Breast epithelium (tissue), 4 donors: Measurements from ENCODE around the gene ATP5PF. TPM values are rescaled to one million over a fixed set of nuclear protein-coding genes. Genes with fewer than 3 reads are reported as not detected.

Experiments used
- DNase-seq, 2 donors: peaks; one replicate each; pipeline ENCODE4 v3.0.0-alpha.2; 2019; ENCODE audit warnings: low spot score in 2 of 2
- H3K27ac ChIP-seq, 2 donors: fragments of 200-600 bp; sonication (generic) in 1 of 2; one replicate each; pipeline ENCODE4 v1.5.1; 2016 to 2019; ENCODE audit warnings: mild to moderate bottlenecking in 1 of 2
- H3K27me3 ChIP-seq, 2 donors: fragments of 200-600 bp; sonication (generic) in 1 of 2; one replicate each; pipeline versions ENCODE4 v1.5.1 to v1.6.0; 2017 to 2019; ENCODE audit warnings: control low read depth in 1 of 2, mild to moderate bottlenecking in 1 of 2
- H3K36me3 ChIP-seq: fragments of 200-600 bp; one replicate; pipeline ENCODE4 v1.5.1; 2019
- H3K4me1 ChIP-seq, 2 donors: fragments of 200-600 bp; sonication (generic); one replicate each; pipeline ENCODE4 v1.5.1; 2016 to 2019; ENCODE audit warnings: control low read depth in 1 of 2
- H3K4me3 ChIP-seq, 3 donors: fragments of 200-600 bp; sonication (generic); 1 replicate in 2 of 3; 2 replicates in 1 of 3; pipeline ENCODE4 v1.5.1; 2016 to 2019; ENCODE audit warnings: mild to moderate bottlenecking in 3 of 3, moderate library complexity in 2 of 3
- H3K9me3 ChIP-seq, 2 donors: fragments of 200-600 bp; sonication (generic) in 1 of 2; one replicate each; pipeline ENCODE4 v1.5.1; 2016 to 2019; ENCODE audit warnings: control low read depth in 1 of 2
- POLR2A ChIP-seq: fragments of 450-650 bp; IDR thresholded peaks from one replicate; pipeline ENCODE4 v1.6.1; 2016; ENCODE audit warnings: antibody characterized with exemption, mild to moderate bottlenecking, moderate library complexity
- POLR2AphosphoS5 ChIP-seq, 3 donors: sonication (generic); formaldehyde crosslinking; IDR thresholded peaks; one replicate each; pipeline ENCODE4 v1.6.1; 2017; ENCODE audit warnings: antibody characterized with exemption in 3 of 3
- intact Hi-C: fragments of 100-400 bp; cut with DNase I; formaldehyde crosslinking; loops from one replicate; pipeline ENCODE4 v1.15.1; 2023; ENCODE audit warnings: low total_unique reads
- total RNA-seq, 3 donors: library from RNA; depleted of rRNA; stranded (reverse); fragments of >200 nt; gene quantifications; one replicate each; pipeline ENCODE4 v1.1.0, GENCODE V29; 2016
- TF ChIP-seq, protein P1 (sequence below), 3 donors: fragments of 450-650 bp; IDR thresholded peaks; one replicate each; pipeline ENCODE4 v1.5.1; 2016 to 2017; ENCODE audit warnings: antibody characterized with exemption in 3 of 3, mild to moderate bottlenecking in 3 of 3, moderate library complexity in 3 of 3

ATP5PF gene
- total RNA-seq, 3 donors from 2014 or later = 72.1 to 106 (median 77.3) TPM

DNA sequence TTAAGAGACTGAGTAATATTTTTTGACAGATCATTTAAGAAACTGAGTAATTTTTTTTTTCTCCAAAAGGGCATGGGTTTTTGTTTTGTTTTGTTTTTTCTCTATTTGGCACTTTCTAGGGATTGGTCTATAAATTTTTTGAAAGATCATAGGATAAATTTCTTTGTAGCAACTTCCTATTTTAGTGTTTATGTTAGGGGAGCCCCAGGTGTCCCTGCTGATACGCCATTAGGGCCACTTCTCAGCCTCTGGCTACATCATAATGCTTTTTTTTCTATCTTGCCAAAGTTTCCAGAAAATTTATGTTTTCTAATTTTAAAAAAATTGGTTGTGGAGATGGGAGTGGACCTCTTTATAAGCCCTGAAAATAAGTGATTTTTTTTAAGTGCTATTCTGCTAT is 2.7 kb upstream of the ATP5PF start:
- H3K27ac ChIP-seq = no peak overlapping the region
- TF ChIP-seq POLR2A (no peak), POLR2AphosphoS5 (IDR thresholded peaks at IDR 0.05) (no peak)
- TF ChIP-seq, protein P1, sequence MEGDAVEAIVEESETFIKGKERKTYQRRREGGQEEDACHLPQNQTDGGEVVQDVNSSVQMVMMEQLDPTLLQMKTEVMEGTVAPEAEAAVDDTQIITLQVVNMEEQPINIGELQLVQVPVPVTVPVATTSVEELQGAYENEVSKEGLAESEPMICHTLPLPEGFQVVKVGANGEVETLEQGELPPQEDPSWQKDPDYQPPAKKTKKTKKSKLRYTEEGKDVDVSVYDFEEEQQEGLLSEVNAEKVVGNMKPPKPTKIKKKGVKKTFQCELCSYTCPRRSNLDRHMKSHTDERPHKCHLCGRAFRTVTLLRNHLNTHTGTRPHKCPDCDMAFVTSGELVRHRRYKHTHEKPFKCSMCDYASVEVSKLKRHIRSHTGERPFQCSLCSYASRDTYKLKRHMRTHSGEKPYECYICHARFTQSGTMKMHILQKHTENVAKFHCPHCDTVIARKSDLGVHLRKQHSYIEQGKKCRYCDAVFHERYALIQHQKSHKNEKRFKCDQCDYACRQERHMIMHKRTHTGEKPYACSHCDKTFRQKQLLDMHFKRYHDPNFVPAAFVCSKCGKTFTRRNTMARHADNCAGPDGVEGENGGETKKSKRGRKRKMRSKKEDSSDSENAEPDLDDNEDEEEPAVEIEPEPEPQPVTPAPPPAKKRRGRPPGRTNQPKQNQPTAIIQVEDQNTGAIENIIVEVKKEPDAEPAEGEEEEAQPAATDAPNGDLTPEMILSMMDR (IDR thresholded peaks at IDR 0.05) = no peak

DNA sequence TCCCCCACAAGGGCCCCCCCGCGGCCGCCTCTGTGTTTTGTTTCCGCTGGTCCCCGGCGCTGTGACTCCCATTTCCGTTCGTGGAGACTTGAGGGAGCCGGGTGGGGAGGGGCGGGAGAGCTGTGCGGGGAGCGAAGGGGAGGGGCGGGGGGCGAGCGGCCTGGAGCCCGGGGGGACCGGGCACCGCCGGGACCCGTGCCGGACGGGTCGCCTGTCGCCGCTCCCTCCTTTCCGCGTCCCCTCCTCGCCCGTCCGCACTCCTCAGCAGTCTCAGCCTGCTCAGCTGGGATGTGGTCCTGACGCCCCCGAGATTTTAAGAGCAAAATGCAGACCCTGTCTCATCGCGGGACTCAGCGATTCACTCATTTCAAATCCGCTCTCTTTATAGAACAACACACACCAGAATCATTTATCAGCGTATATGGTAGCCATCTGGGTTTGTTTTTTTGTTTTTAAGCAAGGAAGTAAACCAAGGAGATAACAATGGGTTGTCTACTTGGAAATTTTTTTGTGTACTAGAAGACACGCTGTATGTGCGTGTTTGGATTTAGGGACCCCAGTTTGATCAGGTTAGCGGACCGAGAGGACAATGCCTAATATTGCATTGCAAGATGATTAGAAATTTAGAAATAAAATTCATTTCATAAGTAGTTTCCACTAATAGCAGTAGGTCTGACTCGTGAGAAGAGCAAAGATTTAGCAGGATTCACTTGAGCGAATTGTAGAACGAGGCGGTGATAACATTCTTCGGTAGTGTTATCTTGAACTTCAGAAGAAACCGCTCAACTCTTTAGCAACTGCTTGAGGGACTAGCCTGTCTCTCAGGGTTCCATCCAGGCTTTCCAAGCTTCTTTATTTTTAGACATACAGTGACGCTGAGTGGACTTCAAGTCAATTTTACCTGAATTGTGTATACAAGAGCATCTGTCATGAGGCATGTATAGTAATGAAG is 1.2 kb upstream of the ATP5PF start:
- TF ChIP-seq POLR2A = no peak
- TF ChIP-seq, protein P1 (IDR thresholded peaks at IDR 0.05) = no peak
- no peak for TF ChIP-seq POLR2AphosphoS5 (IDR thresholded peaks at IDR 0.05)
- intact Hi-C loops = no loop called here
- peak overlapping the region; percentile 68 to 95 (median 94) for H3K4me3 ChIP-seq
- H3K27me3 ChIP-seq = no peaks in the 10 kb centered on the region
- no peaks in the 10 kb centered on the region for H3K9me3 ChIP-seq
- H3K27ac ChIP-seq = peak overlapping the region; percentile 99 to 100
- no peaks in the 10 kb centered on the region for H3K36me3 ChIP-seq
- DNase-seq = peak; percentile 75
- H3K4me1 ChIP-seq = peaks cover 5 to 8% of the 10 kb centered on the region in 2 donors

More for the DNA sequence above, 2.7 kb upstream of the ATP5PF start:
- Histone ChIP-seq H3K4me3 (no peak overlapping the region), H3K4me1 (peaks cover 5 to 8% of the 10 kb centered on the region in 2 donors), H3K9me3 (no peaks in the 10 kb centered on the region), H3K36me3 (no peaks in the 10 kb centered on the region), H3K27me3 (no peaks in the 10 kb centered on the region)
- DNase-seq = no peak
- intact Hi-C loops = no loop called here

DNA sequence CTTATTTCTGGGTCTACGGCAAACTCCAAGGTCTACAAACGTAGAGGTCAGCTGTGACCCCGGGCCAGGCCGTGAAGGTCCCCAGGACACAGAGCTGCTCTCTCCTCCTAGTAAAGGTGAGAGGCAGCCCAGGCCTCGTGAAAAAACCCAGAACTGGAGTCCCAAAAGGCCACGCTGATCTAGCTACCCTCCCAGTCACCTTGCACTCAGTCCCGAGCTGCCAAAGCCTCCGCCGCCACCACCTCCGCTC is 125 bp downstream of the ATP5PF start:
- TF ChIP-seq, protein P1 (IDR thresholded peaks at IDR 0.05) = no peak
- peak; percentile 73 for TF ChIP-seq POLR2A
- no peaks in the 10 kb centered on the region for H3K36me3 ChIP-seq
- H3K27ac ChIP-seq = peak overlapping the region; percentile 99 to 100
- H3K9me3 ChIP-seq = no peaks in the 10 kb centered on the region
- H3K27me3 ChIP-seq = no peaks in the 10 kb centered on the region
- H3K4me3 ChIP-seq = peak overlapping the region; percentile 68 to 95 (median 94)
- intact Hi-C loops = no loop called here
- H3K4me1 ChIP-seq = peaks cover 5 to 8% of the 10 kb centered on the region in 2 donors
- no peak for DNase-seq

- Histone ChIP-seq H3K4me1 (peaks cover 5 to 8% of the 10 kb centered on the region in 2 donors), H3K27ac (peak overlapping the region; percentile 99 to 100), H3K36me3 (no peaks in the 10 kb centered on the region), H3K4me3 (peak overlapping the region; percentile 68 to 95 (median 94)), H3K27me3 (no peaks in the 10 kb centered on the region), H3K9me3 (no peaks in the 10 kb centered on the region)
- TF ChIP-seq POLR2A (no peak), POLR2AphosphoS5 (IDR thresholded peaks at IDR 0.05) (no peak)
- TF ChIP-seq, protein P1 (IDR thresholded peaks at IDR 0.05) = no peak
- intact Hi-C loops = no loop called here
- DNase-seq = no peak
These were observed 648 bp downstream of the ATP5PF start for GRCh38 chr21:25733859-25734653.
